HG03280 (cell line): Measurements from ENCODE around the gene TMEM182.

Source experiments
- ATAC-seq: cut with Tn5 transposase; IDR thresholded peaks from one replicate; pipeline ENCODE4 v1.9.1; 2021; ENCODE audit warnings: mild to moderate bottlenecking, moderate library complexity; ENCODE audit not compliant: unreplicated experiment

TMEM182 gene

GRCh38 chr2:102761763-102762162 lies at the start of gene TMEM182:
Gene TMEM182, plus strand, starts transcription at chr2:102762031. Its CDS starts 187 bp downstream, at chr2:102762218.
- ATAC-seq = no peak

GRCh38 chr2:102717308-102718018 lies 44.4 kb upstream of the TMEM182 start:
- no peak for ATAC-seq

GRCh38 chr2:102718387-102719316 lies 43.2 kb upstream of the TMEM182 start:
- no peak for ATAC-seq

GRCh38 chr2:102724016-102724490 lies 37.8 kb upstream of the TMEM182 start:
- no peak for ATAC-seq

- ATAC-seq = no peak
Observed at GRCh38 chr2:102724553-102724952, 37.3 kb upstream of the TMEM182 start.

GRCh38 chr2:102726128-102727087 lies 35.4 kb upstream of the TMEM182 start:
- no peak for ATAC-seq

GRCh38 chr2:102735416-102736109 lies 26.3 kb upstream of the TMEM182 start:
- no peak for ATAC-seq

- peak; percentile 16 for ATAC-seq
Observed at GRCh38 chr2:102736110-102736409, 25.8 kb upstream of the TMEM182 start.

GRCh38 chr2:102736410-102737409 lies 25.1 kb upstream of the TMEM182 start:
- ATAC-seq = peak; percentile 92

- peak; percentile 40 for ATAC-seq
Observed at GRCh38 chr2:102737431-102737830, 24.4 kb upstream of the TMEM182 start.

- no peak for ATAC-seq
Observed at GRCh38 chr2:102743259-102743658, 18.6 kb upstream of the TMEM182 start.

GRCh38 chr2:102748107-102748506 lies 13.7 kb upstream of the TMEM182 start:
- no peak for ATAC-seq

GRCh38 chr2:102749938-102750337 lies 11.9 kb upstream of the TMEM182 start:
- ATAC-seq = peak; percentile 87

- peak; percentile 49 for ATAC-seq
Observed at GRCh38 chr2:102753563-102754159, 8.2 kb upstream of the TMEM182 start.

- no peak for ATAC-seq
Observed at GRCh38 chr2:102754456-102755145, 7.2 kb upstream of the TMEM182 start.

GRCh38 chr2:102755284-102755683 lies 6.5 kb upstream of the TMEM182 start:
- ATAC-seq = no peak

- no peak for ATAC-seq
Observed at GRCh38 chr2:102758439-102758838, 3.4 kb upstream of the TMEM182 start.

- no peak for ATAC-seq
Observed at GRCh38 chr2:102764083-102764482, 2.3 kb downstream of the TMEM182 start.
